Stimulated activated CD8-positive, alpha-beta memory T cell treated with anti-CD3 and anti-CD28 coated beads, Interleukin-4, amount 100 ng/mL, for 1 hour (primary cell): ENCODE data around the gene CASP8.
"Not testable (repeated sequence)": the region's sequence is repeated elsewhere in the genome, so short reads cannot be mapped to it uniquely, and the experiment has no call there.

Experiments used
- DNase-seq, 2 donors: peaks; one replicate each; pipeline ENCODE4 v3.0.0-alpha.2; 2020; ENCODE audit warnings: low read depth in 2 of 2, low spot score in 1 of 2

CASP8 gene

DNA sequence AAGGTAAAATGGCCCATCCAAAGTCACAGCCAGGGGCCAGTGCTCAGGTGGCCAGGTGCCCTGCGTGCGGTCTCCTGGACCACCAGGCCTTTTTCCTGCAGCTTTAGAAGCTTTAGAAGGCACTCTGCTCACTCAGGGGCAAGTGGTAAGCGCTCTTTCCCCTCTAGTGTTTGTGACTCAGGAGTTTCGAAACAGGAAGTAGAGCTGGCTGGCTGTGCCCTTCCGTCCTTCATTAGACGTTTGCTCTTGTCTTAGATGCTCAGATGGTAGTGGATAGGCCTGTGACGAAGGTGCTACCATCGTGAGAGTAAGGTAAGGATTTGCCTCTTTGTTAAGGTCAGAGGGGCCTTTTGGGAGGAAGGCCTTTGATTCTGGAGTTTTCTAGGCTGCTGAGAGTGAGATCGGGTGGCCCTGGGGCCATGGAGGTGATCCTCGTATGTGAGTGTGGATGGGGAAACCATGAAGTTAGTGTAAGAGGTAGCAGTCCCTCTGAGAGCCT is at the start of gene CASP8:
Gene CASP8 (plus strand): TSS at position 235 of the 499 bp plus-strand sequence. CDS start 5,951 bp downstream, outside the sequence.
- peak in 1 of 2 donors; percentile 31 for DNase-seq

DNA sequence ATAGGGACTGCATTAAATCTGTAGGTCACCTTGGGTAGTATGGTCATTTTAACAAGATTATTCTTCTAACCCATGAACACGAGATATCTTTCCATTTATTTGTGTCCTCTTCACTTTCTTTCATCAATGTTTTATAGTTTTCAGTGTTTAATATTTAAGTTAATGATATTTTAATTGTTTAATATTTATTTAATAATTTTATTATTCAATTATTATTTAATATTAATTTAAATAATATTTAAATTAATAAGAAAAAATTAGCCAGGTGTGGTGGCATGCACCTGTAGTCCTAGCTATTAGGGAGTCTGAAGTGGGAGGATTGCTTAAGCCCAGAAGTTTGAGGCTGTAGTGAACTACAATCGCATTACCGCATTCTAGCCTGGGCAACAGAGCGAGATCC is 44.4 kb upstream of the CASP8 start:
- DNase-seq = no peak

DNA sequence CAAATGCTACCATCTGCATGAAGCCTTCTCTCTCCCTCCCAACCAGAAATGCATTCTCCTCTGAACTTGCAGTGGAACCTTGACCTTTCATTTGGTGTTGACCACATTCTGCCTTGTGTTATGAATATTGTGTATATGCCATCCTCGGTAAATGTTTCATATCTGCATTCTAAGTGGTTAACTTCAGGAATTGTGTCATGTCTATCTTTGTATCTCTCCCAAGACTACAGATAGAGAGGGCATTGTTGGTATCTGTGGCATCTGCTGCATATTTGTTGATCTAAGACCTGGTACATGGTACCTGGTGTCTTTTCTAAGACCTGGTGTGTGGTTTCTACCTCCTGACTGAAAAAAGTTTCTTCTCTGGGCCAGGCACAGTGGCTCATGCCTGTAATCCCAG is 43.4 kb upstream of the CASP8 start:
- DNase-seq = no peak

DNA sequence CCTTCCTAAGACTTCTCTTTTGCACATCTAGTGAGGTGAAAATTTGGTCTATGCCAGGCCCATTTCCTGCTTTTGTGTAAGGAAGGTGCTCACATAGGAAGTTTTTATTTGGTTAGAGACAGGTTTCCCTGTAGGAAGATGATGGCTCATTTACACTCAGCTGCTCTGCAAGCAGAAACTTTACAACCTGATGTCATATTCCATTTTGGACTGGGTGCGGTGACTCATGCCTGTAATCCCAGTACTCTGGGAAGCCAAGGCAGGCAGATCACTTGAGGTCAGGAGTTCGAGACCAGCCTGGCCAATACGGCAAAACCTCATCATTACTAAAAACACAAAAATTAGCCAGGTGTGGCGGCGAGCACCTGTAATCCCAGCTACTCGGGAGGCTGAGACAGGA is 41.6 kb upstream of the CASP8 start:
- DNase-seq = no peak

DNA sequence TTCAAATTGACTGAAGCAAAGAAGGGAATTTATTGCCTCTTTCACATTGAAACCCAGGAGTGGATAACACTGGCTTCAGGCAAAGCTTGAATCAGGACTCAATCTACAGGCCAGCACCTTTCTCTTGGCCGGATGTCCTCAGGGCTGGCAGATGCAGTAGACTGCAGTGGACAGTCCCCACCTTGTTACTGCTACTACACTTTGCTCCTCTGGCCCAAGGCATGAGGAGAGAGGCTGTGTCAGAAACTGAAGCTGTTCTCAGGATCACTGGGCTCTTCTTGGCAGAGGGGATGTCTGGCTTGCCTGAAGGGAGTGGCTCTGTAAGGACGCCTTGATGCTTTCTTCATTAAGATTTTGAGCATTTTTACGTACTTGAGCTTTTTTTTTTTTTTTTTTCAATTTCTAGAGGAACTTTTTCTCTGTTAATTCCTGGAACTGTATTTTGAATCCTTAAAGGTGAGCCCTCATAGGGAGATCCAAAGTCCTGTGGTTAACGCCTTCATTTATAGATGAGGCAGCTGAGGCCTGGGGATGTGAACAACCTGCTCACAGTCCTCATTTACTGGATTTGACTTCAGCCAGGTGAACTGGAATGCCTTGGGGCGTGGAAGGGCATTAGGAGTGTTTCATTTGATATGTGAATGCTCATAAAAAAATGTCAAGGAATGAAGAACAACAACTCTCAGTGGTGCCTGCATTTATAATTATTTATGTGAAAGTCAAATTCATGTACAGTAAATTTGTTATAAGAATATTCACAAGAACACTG is 40.8 kb upstream of the CASP8 start:
- no peak for DNase-seq

DNA sequence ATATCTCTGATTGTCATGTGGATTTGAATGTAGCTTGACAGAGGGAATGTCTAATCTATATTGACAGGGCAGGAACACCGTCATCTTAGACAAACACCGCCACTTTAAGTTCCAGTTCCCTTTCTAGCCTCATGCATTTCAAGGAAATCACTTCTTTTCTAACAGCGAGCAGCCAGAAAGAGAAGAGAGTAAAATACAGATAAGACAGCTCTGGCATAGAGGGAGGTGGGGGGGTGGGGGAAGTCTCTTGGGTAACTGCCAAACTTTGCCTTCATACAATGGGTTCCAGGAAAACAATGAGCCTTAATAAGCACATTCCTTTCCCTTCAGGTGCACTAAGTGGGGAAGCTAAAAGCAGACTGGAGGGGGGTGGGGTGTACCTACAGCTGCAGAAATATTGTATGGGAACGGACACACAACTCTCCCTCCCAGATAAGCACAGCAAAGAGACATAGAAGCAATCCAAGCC is 40.2 kb upstream of the CASP8 start:
- no peak for DNase-seq

DNA sequence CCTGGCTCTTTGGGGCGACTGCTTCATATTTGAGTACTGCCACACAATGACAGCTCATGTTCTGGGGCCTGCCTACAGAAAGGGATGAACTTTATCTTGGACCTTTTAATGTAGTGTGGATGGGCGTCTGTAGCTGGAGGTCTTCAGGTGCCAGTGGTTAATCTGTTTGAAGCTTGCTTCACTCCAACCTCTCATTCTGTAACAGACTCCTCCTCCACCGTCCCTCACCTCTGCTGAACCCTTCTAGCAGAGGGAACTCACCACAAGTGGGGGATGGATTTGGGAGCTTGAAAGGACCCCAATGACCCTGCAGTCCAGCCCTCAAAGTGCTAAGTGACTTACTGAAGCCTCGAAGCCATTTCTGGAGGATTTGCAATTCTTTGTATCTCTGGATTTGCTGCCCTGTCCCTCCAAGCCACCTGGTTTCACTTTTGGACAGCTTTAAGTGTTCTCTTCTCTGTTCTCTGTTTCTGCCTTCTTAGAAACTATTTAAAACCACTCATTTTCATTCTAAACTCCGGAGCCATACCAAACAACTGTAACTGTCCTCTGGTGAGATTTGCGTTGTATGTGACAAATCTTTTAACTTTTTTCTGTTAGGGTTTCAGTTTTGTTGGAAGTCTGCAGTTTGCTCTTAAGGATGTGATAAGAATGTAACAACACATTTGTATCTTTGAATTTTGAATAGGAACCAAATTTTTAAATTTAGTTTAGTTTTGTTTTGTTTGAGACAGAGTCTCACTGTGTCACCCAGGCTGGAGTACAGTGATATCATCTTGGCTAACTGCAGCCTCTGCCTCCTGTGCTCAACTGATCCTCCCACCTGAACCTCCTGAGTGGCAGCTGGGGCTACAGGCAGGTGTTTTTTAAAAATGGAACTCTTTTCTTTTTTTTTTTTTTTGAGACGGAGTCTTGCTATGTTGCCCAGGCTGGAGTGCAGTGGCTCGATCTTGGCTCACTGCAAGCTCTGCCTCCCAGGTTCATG is 37.0 kb upstream of the CASP8 start:
- DNase-seq = no peak

DNA sequence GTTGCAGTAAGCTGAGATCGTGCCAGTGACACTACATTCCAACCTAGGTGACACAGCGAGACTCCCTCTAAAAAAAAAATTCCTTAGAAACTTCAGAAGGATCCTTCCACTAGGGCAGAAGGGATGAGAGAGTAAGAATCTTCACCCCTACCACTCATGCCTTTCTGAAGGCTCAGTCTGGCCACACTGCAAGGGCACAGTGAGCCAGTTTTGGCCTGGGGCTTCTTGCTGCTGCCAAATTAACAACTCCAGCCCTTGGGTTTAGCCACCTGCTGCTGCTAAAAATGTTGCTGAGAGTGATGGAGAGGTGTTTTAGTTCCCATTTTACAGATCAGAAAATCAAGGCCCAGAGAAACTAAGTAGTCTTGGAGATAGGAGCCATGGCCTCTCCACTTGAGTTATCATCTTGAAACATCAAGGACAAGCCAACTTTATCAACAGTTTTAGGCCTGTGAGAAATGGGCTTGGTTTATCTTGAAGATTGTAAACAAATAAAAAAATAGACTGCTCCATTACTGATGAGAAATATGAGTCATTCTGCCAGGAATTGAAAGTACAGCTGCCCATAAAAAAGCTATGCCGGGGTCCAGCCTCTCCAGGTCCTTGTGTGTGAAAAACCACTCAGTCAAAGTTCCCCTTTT is 31.9 kb upstream of the CASP8 start:
- DNase-seq = no peak

DNA sequence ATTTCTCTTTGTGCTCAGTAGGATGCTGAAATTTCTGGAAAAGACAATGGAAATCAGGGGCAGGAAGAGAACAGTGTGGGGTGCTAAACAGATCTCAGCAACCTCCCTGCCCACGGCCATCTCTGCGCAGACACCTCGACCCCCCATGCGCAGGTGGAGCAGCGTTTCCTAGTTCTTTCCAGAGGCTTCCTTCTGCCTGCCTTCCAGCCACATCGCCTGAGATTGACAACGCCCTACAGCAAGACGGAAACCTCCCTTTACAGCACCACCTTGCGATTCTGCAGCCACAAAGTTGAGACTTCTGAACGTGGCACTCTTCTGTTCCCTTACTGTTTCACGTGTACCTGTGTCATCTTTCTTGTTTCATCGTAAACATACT is 31.4 kb upstream of the CASP8 start:
- DNase-seq = no peak

DNA sequence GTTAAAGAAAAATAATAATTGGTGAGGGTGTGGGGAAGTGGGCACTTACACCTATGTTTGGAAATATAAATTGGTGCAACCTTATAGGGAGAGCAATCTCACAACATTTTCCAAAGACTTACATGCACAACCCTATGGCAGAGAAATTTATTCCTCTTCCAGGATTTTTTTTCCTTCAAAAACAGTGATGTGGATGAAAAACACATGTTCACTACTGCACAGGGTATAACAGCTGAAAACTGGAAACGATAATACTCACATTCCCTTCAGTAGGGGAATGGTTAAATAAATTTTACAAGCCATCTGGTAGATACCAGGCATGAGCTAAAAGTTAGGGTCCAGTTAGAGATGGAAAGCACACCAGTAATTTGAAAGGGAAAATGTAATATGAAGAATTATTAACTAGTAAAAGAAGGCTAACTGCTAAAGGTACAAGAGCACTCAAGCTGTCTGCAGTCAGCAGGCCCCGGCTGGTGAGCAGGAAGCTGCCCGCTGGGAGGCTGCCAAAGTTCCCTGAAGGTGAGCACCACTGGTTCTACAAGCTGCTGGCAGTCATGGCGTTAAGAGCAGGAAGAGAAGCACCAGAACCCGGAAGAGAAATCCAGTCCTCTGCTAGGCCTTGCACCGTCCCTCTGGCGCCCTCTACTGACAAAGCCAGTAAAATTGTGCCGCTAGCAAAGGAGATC is 28.4 kb upstream of the CASP8 start:
- peak; percentile 78 for DNase-seq

DNA sequence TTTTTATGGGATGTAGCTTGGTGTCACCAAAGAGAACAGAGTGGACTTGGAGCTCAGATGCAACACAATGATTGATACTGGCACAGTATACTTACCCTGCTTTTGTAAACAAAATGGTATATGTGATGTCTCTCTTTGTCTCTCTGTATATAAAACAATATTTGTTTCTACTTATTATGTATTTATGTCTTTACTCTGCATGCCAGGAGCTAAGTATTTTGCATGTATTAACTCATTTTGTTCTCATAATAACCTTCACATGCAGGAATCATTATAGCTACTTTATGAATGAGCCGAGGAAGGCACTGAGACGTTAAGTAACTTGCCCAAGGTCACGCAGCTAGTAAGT is 27.9 kb upstream of the CASP8 start:
- DNase-seq = no peak

DNA sequence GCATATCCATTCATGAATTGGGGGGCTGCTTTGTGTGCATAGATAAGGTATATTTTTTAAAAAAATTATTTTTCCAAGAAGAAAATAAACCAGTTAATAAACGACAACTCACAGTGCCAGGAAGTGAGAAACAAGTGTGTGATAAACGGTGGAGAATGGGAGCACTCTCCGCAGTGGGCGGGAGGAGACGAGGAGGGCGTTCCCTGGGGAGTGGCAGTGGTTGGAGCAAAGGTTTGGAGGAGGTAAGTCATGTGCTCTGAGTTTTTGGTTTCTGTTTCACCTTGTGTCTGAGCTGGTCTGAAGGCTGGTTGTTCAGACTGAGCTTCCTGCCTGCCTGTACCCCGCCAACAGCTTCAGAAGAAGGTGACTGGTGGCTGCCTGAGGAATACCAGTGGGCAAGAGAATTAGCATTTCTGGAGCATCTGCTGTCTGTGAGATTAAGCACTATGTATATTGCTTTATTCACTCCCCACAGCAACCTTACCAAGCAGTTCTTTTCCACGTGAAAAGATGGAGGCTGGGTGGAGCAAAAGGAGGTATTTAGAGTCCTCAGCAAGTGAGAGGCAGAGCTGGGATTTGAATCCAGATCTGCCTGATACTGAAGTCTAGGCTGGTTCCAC is 27.0 kb upstream of the CASP8 start:
- DNase-seq = peak; percentile 57 to 73

DNA sequence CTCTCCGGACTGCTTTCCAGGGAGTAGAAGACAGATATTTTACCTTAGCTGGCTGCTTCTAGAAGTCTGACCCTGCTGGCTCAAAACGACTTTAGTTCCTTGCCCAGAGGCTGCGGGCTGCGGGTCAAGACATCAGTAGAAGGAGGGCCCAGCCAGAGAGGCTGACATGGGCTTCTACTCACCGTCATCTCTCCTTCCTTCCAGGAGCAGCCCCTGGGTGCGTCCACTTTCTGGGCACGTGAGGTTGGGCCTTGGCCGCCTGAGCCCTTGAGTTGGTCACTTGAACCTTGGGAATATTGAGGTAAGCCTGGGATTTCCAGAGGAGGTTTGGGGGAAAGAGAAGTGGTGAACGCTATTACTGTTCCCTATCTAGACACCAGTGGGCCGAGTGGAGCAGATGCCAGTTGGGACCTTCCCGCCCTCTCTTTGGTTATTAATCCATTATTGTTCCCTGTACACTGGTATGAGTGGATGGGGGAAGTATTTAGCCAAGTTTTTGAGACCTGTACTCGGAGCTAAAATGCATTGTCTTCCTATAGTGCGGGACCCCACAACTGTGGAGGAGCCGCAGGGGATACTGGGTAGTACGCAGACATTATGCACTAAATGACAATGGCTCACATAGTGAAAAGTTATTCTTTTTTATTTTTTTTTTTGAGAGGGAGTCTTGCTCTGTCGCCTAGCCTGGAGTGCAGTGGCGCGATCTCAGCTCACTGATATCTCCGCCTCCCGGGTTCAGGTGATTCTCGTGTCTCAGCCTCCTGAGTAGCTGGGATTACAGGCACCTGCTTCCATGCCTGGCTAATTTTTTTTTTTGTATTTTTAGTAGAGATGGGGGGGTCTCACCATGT is 26.3 kb upstream of the CASP8 start:
- no peak for DNase-seq

DNA sequence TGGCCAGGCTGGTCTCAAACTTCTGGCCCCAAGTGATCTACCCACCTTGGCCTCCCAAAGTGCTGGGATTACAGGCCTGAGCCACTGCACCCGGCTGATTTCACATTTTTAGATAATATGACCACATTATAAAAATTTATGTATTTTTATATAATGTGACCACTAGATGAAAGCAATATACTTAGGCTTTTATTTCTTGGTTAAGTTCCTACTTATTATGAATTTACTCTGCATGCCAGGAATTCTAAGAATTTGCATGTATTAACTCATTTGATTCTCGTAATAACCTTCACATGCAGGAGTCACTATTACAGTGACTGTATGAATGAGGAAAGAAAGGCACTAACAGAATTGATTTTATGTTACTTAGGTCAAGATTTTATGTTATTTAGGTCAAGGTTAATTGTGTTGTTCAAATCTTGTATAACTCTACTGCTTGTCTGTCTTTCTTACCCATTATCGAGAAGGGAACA is 25.6 kb upstream of the CASP8 start:
- no peak for DNase-seq

DNA sequence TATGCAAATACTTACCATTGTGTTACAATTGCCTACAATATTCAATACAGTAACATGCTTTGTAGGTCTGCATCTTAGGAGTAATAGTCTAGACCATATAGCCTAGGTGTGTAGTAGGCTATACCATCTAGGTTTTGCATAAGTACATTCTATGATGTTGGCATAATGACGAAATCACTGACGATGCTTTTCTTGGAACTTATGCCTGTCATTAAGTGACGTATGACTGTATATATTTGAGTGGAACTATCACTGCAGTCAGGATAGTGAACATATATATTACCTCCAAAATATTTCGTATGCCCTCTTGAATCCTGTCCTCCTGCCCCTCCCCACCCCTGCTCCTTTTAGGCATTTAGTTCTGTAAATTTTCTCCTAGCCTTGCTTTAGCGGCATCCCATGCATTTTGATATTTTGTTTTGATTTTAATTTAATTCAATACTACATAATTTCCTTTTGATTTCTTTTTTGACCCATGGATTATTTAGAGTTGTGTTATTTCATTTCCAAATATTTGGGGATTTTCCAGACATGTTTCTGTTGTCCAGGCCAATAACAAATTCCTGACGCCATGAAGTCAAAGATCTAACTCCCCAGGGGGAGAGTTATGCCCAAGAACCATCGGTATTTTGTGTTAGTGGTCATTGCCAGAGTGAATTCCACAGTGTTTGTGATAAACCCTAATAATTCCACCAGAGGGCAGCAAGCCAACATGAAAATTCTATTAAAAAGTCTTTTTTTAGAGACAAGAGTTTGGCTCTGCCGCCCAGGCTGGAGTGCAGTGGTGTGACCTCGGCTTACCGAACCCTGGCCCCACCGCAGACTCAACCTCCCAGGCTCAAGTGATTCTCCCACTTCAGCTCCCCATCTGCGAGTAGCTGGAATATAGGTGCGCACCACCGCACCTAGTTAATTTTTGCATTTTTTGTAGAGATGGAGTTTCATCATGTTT is 24.2 kb upstream of the CASP8 start:
- DNase-seq = no peak

DNA sequence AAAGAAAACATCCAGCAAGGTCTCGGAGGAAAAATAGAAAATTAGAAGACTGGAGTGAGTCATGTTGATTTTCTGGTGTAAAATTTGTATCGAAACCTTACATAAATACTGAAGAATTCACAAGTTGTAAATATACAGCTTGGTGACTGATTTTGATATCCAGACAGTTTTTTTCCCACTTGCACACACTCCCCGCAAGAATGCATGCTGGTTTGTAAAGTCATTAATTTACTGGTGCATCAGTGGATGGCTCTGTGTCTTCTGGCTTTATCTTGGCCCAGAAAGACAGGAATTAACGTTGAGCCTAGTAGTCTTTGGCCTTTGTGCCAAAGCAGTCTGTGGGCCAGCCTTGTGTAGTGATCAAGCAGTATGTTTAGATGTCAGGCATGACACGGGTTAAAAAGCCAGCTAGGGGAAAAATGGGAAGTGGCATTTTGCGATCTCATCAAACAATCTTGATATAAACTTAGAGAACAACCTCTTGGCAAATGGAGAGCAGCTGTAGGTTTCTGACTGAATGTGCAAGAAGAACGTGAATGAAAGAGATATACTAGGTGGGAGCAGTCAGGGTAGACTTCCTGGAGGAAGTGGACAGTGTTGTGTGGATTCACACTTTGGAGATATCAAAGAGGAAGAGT is 22.7 kb upstream of the CASP8 start:
- no peak for DNase-seq

DNA sequence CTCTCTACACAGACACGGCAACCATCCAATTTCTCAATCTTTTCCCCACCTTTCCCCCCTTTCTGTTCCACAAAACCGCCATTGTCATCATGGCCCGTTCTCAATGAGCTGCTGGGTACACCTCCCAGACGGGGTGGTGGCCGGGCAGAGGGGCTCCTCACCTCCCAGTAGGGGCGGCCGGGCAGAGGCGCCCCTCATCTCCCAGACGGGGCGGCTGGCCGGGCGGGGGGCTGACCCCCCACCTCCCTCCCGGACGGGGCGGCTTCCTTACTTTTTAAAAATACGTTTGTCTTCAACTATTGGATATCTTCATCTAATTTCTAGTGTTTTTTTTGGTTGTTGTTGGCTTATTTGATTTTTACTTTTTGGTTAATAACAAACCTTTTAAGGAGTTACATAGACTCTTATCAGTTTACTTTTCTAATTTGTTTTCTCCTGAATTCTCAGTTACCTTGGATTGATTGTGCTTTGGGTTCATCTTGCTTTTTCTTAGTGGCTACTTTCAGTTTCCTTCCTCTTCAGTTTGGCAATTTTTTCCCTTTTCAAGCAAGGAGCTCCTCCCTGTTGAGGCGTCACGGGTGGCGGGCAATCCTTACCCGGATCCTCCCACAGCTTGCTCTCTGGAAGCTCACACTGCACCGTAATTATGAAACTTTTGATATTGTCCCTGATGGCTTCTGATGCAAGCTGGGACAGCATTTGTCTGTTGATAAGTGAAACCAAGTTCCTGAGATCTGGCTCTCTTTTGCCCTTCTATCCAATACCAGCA is 21.0 kb upstream of the CASP8 start:
- DNase-seq = not testable (repeated sequence)
